CD4-positive, alpha-beta T cell treated with Interferon alpha-2 for 1 hour (primary cell): ENCODE results near the gene ECPAS.
"Not testable (repeated sequence)": the region's sequence is repeated elsewhere in the genome, so short reads cannot be mapped to it uniquely, and the experiment has no call there.

ENCODE experiments used
- DNase-seq, 2 donors: peaks; one replicate each; pipeline ENCODE4 v3.0.0-alpha.2; 2020 to 2022

ECPAS gene

GRCh38 chr9:111483858-111484571 is at the start of gene ECPAS:
Gene ECPAS (minus strand): TSS chr9:111484383. CDS start chr9:111472918, 11,465 bp downstream.
- DNase-seq, result peak; percentile 60 to 75

GRCh38 chr9:111533099-111533790 is 49.1 kb upstream of the ECPAS start:
- no peak for DNase-seq

- DNase-seq, result no peak
Observed at GRCh38 chr9:111531716-111532115, 47.5 kb upstream of the ECPAS start.

- no peak for DNase-seq
Observed at GRCh38 chr9:111529787-111530186, 45.6 kb upstream of the ECPAS start.

- no peak for DNase-seq
Observed at GRCh38 chr9:111527347-111527746, 43.2 kb upstream of the ECPAS start.

- peak; percentile 75 to 78 for DNase-seq
Observed at GRCh38 chr9:111525056-111525977, 41.1 kb upstream of the ECPAS start, which contains the start of gene ZNF483. Gene ZNF483 (plus strand): TSS chr9:111525179. CDS start chr9:111527396, 2,217 bp downstream.

GRCh38 chr9:111524731-111525055 is 40.5 kb upstream of the ECPAS start:
- no peak for DNase-seq

GRCh38 chr9:111516061-111516465 is 31.9 kb upstream of the ECPAS start:
- DNase-seq, result no peak

- no peak for DNase-seq
Observed at GRCh38 chr9:111514967-111515366, 30.8 kb upstream of the ECPAS start.

- not testable (repeated sequence) for DNase-seq
Observed at GRCh38 chr9:111511581-111511980, 27.4 kb upstream of the ECPAS start.

- no peak for DNase-seq
Observed at GRCh38 chr9:111502506-111502905, 18.3 kb upstream of the ECPAS start.

GRCh38 chr9:111501648-111502047 is 17.5 kb upstream of the ECPAS start:
- DNase-seq, result no peak

GRCh38 chr9:111501005-111501562 is 16.9 kb upstream of the ECPAS start:
- DNase-seq, result no peak

- DNase-seq, result not testable (repeated sequence)
Observed at GRCh38 chr9:111497196-111497595, 13.0 kb upstream of the ECPAS start.

- no peak for DNase-seq
Observed at GRCh38 chr9:111484572-111484894, 350 bp upstream of the ECPAS start.

GRCh38 chr9:111483439-111483857 is 735 bp downstream of the ECPAS start:
- DNase-seq, result peak in 1 of 2 donors; percentile 66

- peak; percentile 58 to 74 for DNase-seq
Observed at GRCh38 chr9:111482694-111483438, 1.3 kb downstream of the ECPAS start.

- DNase-seq, result peak in 1 of 2 donors; percentile 8
Observed at GRCh38 chr9:111481885-111482636, 2.1 kb downstream of the ECPAS start.

- no peak for DNase-seq
Observed at GRCh38 chr9:111477677-111478076, 6.5 kb downstream of the ECPAS start.

- DNase-seq, result no peak
Observed at GRCh38 chr9:111475195-111475594, 9.0 kb downstream of the ECPAS start.

- no peak for DNase-seq
Observed at GRCh38 chr9:111474385-111474784, 9.8 kb downstream of the ECPAS start.
